OCI-LY3 (cell line): ENCODE results near the gene SLC34A1.

Experiments
- H2AFZ ChIP-seq: fragments of 200-600, 300-600 bp; shearing (Covaris generic); 2 replicates; pipeline ENCODE4 v1.6.0; 2014; ENCODE audit warnings: antibody characterized with exemption, low read depth, low read length
- H3K27ac ChIP-seq: fragments of 200-600, 300-600 bp; sonication (generic); 2 replicates; pipeline ENCODE4 v1.5.1; 2014; ENCODE audit warnings: mild to moderate bottlenecking, low read length, moderate library complexity, mixed read lengths
- H3K27me3 ChIP-seq: fragments of 200-600, 300-600 bp; sonication (generic); 2 replicates; pipeline ENCODE4 v1.6.1; 2014; ENCODE audit warnings: low read depth, low read length, mixed read lengths
- H3K36me3 ChIP-seq: fragments of 200-600, 300-600 bp; sonication (generic); replicated peaks from 2 replicates; pipeline ENCODE3; 2014; ENCODE audit warnings: low read depth, low read length, mixed read lengths
- H3K4me1 ChIP-seq: fragments of 300-600, 200-600 bp; sonication (generic); 2 replicates; pipeline ENCODE4 v1.6.1; 2014; ENCODE audit warnings: low read length, mixed read lengths
- H3K4me2 ChIP-seq: fragments of 200-600, 300-600 bp; sonication (generic); 2 replicates; pipeline ENCODE4 v1.6.1; 2014; ENCODE audit warnings: low read length, mixed read lengths
- H3K4me3 ChIP-seq: fragments of 300-600, 200-600 bp; sonication (generic); 2 replicates; pipeline ENCODE4 v1.5.1; 2014; ENCODE audit warnings: antibody characterized with exemption, mild to moderate bottlenecking, low read length, moderate library complexity
- H3K79me2 ChIP-seq: fragments of 300-600, 200-600 bp; shearing (Covaris generic); 2 replicates; pipeline ENCODE4 v1.6.1; 2014; ENCODE audit warnings: mild to moderate bottlenecking, low read length, mixed read lengths
- H3K9ac ChIP-seq: fragments of 300-600, 200-600 bp; shearing (Covaris generic); 2 replicates; pipeline ENCODE4 v1.6.0; 2014; ENCODE audit warnings: mild to moderate bottlenecking, low read length, moderate library complexity
- H3K9me3 ChIP-seq: fragments of 200-600, 300-600 bp; shearing (Covaris generic); 2 replicates; pipeline ENCODE4 v1.6.1; 2014; ENCODE audit warnings: low read length, mixed read lengths; ENCODE audit not compliant: insufficient read depth
- H4K20me1 ChIP-seq: fragments of 200-600, 300-600 bp; sonication (generic); 2 replicates; pipeline ENCODE4 v1.6.1; 2016; ENCODE audit warnings: low read length, mixed read lengths; ENCODE audit not compliant: insufficient read depth
- EZH2phosphoT487 ChIP-seq: fragments of 200-600 bp; shearing (Covaris generic); IDR thresholded peaks from 2 replicates; pipeline ENCODE4 v1.6.1; 2018; ENCODE audit warnings: antibody characterized with exemption, mixed run types, low read depth
- TF ChIP-seq, protein P1 (sequence below): fragments of 200-600, 300-600 bp; sonication (generic); IDR thresholded peaks from 2 replicates; pipeline ENCODE4 v1.5.1; 2014; ENCODE audit warnings: antibody characterized with exemption, low read length, low read depth

SLC34A1 gene

GRCh38 chr5:177429248-177430040 lies 45.2 kb downstream of the SLC34A1 start:
- H3K4me1 ChIP-seq, result peaks cover 55% of the 10 kb centered on the region

DNA sequence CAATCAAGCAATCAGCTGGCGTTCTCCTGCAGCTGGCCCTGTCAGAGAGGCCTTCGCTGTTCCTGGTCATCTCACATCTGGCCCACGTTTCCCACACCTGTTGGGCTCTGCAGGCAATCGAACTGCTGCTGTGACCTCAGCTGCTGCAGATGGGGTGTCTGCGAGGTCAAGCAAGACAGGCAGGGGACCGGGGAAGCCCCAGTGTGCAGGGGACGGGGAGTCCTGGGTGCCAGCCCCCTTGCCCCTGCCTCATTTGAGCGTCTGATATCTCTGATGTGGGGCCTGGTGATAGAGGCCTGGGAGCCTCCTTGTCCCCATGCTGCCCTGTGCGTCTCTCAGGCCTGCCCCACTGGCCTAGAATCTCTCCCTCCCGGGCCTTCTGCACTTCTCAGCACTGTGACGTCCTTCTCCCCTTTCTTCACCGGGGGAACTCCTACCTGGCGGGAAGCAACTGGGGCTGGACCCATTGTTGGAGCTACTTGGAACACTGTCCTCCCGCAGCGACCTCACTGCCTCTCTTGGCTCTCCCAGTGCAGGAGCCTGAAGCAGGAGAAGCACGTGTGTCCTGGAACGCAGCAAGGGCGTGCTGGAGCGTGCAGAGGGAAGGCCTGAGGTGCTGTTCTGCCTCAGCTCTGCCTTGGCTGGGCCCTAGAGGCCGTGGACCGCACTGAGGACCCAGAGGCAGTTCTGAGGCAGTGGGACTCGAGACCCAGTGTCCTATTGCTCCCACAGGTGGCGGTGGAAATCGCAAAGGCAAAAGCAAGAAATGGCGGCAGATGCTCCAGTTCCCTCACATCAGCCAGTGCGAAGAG lies 46.1 kb downstream of the SLC34A1 start:
- Histone ChIP-seq H4K20me1 (peaks cover 21% of the 10 kb centered on the region), H3K79me2 (peaks cover 40% of the 10 kb centered on the region), H3K4me3 (peak overlapping the region; percentile 12; the same call in 1 of the 2 replicates), H3K9me3 (no peaks in the 10 kb centered on the region), H3K27me3 (no peaks in the 10 kb centered on the region), H3K4me2 (peak overlapping the region; percentile 97), H3K36me3 (peaks cover 28% of the 10 kb centered on the region), H2AFZ (no peak overlapping the region), H3K9ac (peak overlapping the region; percentile 47; the same call in 1 of the 2 replicates), H3K4me1 (peaks cover 51% of the 10 kb centered on the region), H3K27ac (peak overlapping the region; percentile 42)
- TF ChIP-seq EZH2phosphoT487, result no peak
- TF ChIP-seq, protein P1, sequence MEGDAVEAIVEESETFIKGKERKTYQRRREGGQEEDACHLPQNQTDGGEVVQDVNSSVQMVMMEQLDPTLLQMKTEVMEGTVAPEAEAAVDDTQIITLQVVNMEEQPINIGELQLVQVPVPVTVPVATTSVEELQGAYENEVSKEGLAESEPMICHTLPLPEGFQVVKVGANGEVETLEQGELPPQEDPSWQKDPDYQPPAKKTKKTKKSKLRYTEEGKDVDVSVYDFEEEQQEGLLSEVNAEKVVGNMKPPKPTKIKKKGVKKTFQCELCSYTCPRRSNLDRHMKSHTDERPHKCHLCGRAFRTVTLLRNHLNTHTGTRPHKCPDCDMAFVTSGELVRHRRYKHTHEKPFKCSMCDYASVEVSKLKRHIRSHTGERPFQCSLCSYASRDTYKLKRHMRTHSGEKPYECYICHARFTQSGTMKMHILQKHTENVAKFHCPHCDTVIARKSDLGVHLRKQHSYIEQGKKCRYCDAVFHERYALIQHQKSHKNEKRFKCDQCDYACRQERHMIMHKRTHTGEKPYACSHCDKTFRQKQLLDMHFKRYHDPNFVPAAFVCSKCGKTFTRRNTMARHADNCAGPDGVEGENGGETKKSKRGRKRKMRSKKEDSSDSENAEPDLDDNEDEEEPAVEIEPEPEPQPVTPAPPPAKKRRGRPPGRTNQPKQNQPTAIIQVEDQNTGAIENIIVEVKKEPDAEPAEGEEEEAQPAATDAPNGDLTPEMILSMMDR, result no peak

More at GRCh38 chr5:177429248-177430040, 45.2 kb downstream of the SLC34A1 start:
- H3K9ac ChIP-seq, result peak overlapping the region; percentile 47
- no peak for TF ChIP-seq EZH2phosphoT487
- peak overlapping the region; percentile 52 for H3K4me3 ChIP-seq
- H3K4me2 ChIP-seq, result peak overlapping the region; percentile 97
- H3K79me2 ChIP-seq, result peaks cover 40% of the 10 kb centered on the region
- H4K20me1 ChIP-seq, result peaks cover 21% of the 10 kb centered on the region
- H3K9me3 ChIP-seq, result no peaks in the 10 kb centered on the region
- peak overlapping the region; percentile 31 for H3K27ac ChIP-seq
- H2AFZ ChIP-seq, result no peak overlapping the region
- no peaks in the 10 kb centered on the region for H3K27me3 ChIP-seq
- H3K36me3 ChIP-seq, result peaks cover 22% of the 10 kb centered on the region

GRCh38 chr5:177430972-177431316 lies 46.7 kb downstream of the SLC34A1 start:
- H3K4me1 ChIP-seq, result peaks cover 49% of the 10 kb centered on the region
- peaks cover 40% of the 10 kb centered on the region for H3K79me2 ChIP-seq
- H3K36me3 ChIP-seq, result peaks cover 29% of the 10 kb centered on the region
- no peaks in the 10 kb centered on the region for H3K27me3 ChIP-seq
- H3K9ac ChIP-seq, result peak overlapping the region; percentile 21; the same call in 1 of the 2 replicates
- no peaks in the 10 kb centered on the region for H3K9me3 ChIP-seq
- H3K4me3 ChIP-seq, result peak overlapping the region; percentile 12; the same call in 1 of the 2 replicates
- H2AFZ ChIP-seq, result no peak overlapping the region
- peak overlapping the region; percentile 97 for H3K4me2 ChIP-seq
- TF ChIP-seq, protein P1, result no peak
- no peak for TF ChIP-seq EZH2phosphoT487
- H4K20me1 ChIP-seq, result peaks cover 21% of the 10 kb centered on the region
- H3K27ac ChIP-seq, result peak overlapping the region; percentile 42

DNA sequence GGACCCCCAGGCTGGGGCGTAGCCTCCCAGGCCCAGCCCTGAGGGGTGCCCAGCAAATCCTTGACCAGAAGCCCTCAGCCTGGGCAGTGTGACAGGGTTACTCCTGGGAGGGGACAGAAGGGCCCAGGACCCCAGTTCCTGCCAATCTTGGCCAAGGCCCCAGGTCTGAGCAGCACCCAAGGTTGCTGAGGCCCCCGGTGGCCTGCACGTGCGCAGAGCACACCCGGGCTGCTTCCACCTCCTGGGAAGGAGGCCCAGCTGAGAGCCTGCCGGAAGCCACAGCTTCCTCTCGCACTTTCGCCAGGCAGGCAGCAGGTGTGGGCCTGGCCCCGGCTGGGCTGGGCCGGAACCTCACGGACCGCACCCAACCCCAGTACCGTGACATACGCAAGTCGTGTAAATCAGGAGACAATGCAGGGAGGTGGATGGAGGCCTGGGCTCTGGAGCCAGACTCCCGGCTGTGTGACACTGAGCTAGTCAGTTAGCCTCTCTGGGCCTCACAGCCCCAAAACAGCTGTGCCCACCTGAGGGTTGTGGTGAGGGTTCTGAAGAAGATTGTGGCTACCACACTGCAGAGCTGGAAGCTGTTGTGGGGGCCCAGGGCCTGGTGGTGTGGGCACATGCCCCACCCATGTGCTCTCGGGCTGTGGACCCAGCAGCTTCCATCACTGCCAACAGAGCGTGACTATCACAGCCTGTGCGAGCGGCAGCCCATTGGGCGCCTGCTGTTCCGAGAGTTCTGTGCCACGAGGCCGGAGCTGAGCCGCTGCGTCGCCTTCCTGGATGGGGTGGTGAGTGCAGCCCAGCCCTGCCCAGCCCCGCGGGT lies 47.3 kb downstream of the SLC34A1 start:
- Histone ChIP-seq H3K4me2 (peak overlapping the region; percentile 97), H3K79me2 (peaks cover 40% of the 10 kb centered on the region), H3K9me3 (no peaks in the 10 kb centered on the region), H2AFZ (no peak overlapping the region), H3K27ac (peak overlapping the region; percentile 42), H3K36me3 (peaks cover 31% of the 10 kb centered on the region), H3K9ac (peak overlapping the region; percentile 21; the same call in 1 of the 2 replicates), H3K4me3 (peak overlapping the region; percentile 12; the same call in 1 of the 2 replicates), H4K20me1 (peaks cover 21% of the 10 kb centered on the region), H3K4me1 (peaks cover 49% of the 10 kb centered on the region), H3K27me3 (no peaks in the 10 kb centered on the region)
- TF ChIP-seq, protein P1, result no peak
- TF ChIP-seq EZH2phosphoT487, result no peak
